Ramos (cell line): Measurements from ENCODE around the gene GTF3C5.
"Not testable (repeated sequence)": the region's sequence is repeated elsewhere in the genome, so short reads cannot be mapped to it uniquely, and the experiment has no call there.

Source experiments
- in situ Hi-C: fragments of 300-500 bp; cut with MboI; formaldehyde crosslinking; loops from one replicate; pipeline ENCODE4 v1.14.3; 2022; ENCODE audit warnings: low sequenced_read_pairs; ENCODE audit not compliant: unreplicated experiment

Gene GTF3C5

DNA sequence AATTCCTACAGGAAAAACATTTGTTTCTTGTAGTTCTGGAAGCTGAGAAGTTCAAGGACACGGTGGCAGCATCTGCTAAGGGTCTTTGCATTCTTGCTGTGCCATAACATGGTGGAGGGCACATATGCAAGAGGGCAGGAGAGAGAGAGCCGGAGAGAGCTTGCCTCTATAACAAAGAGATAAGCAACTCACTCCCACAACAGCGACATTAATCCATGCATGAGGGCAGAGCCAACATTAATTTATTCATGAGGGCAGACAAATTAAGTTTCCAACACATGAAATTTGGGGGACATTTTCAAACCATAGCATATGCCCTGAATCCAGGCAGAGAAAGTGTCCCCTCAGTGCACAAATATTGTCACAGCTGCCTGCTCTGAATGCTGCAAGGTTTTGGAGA, 4.4 kb upstream of the GTF3C5 start:
- in situ Hi-C loops = no loop called here

DNA sequence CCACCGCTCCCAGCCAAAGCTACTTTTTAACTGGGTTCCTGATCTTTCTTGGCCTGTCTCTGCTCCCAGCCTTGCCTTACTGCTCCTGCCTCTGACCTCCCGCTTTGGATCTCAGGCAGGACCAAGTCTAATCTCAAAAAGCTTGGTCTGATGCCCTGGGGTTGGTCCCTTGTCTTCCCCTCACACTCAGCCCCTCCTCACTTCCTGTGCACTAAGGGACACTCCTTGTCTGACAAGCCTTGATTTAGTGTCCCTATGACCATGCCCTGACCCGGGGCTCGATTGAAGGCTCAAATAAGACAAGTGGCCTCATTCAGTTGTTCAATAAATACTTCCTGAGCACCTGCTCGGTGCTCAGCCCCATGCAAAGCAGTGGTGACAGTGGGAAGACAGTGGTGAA, 3.7 kb upstream of the GTF3C5 start:
- in situ Hi-C loops = no loop called here

DNA sequence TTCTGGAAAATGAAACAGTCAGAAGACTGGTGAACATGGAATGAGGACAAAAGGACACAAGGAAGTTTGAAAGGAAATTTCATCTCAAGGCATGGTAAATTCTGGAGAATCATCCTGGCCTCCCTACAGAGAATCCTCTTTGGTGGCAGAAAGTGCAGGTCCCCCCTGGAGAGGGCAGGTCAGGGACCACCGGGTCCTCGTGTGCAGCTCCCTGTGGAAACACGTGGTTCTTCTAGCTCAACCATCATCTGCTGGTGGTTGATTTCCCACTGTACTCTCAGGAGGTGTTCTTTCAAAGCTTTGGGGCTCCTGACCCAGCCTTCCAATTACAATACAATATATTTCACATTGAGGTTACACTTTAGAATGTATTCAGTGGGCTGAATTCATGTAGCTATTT, 2.6 kb upstream of the GTF3C5 start:
- in situ Hi-C loops = no loop called here

DNA sequence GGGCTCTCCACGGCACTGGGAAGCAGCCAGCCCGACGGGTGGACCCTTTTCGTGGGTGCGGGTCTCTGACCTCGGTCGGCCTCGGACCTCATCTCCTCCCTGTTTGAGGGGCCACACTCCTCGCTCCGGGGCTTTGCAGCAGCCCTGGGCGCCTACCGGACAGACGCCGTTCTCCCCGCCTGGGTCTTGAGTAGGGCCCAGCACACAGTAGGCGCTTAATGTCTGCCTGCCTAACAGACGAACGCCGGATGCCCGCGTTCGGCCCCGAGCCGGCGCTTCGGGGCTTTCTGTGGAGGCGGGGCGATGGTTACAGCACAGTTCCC, 842 bp upstream of the GTF3C5 start:
- in situ Hi-C loops = no loop called here

DNA sequence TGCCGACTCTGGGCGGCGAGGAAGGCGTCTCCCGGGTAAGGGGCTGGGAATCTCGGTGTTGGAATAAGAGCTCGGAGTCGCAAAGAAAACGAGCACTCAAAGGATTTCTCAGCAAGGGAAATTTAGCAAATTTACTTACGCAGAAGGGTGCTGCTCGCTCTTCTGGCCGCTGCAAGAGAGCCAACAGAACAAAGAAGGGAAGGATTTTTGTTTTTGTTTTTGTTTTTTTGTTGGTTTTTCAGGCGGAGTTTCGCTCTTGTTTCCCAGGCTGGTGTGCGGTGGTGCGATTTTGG, 279 bp downstream of the GTF3C5 start:
- in situ Hi-C loops = no loop called here

DNA sequence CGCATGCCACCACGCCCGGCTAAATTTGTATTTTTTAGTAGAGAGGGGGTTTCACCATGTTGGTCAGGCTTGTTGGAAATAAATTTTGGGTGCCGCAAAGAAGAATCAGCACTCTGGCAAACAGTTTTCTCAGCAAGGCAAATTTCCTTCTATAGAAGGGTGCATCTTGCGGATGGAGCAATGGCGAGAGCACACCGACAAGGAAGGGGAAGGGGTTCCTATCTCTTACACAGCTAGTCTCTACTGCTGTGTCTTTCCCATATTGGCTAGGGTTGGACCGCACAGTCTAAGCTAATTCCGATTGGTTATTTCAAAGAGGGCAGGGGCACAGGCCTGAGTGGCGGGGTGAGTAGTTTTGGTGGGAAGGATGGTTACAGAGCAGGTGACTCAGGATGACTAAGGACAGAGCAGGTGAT, 707 bp downstream of the GTF3C5 start:
- in situ Hi-C loops = no loop called here

DNA sequence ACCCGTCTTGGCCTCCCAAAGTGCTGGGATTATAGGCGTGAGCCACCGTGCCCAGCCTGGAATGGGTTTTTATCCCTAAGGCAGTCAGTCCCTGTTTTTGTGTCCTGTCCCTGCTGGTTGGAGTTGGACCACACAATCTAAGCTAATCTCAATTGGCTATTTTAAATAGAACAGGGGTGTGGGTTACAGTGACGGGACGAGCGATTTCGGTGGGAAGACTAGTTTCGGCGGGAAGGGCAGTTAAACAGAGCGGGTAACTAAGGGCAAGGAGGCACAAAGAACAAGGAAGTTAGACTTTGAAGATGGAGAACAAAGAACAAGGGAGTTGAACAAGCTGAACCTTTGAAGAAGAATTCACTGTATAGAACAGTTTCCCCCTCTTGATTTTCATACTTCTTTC, 1.4 kb downstream of the GTF3C5 start:
- in situ Hi-C loops = no loop called here

DNA sequence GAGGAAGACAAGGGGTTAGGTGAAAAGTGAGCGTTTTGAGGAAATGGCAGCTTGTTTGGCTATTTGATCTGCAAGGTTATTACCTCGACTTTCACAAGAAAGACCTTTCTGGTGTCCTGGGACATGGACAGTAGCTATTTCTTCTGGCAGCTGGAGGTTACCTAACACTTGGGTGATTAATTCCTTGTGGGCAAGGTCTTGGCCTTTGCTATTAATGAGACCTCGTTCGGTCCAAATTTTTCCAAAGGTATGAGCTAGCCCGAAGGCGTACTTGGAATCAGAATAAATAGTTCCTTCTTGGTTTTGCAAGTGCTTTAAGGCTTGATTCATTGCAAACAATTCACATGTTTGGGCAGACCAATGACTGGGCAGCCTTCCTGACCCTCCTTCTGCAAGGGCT, 4.9 kb downstream of the GTF3C5 start:
- in situ Hi-C loops = no loop called here

DNA sequence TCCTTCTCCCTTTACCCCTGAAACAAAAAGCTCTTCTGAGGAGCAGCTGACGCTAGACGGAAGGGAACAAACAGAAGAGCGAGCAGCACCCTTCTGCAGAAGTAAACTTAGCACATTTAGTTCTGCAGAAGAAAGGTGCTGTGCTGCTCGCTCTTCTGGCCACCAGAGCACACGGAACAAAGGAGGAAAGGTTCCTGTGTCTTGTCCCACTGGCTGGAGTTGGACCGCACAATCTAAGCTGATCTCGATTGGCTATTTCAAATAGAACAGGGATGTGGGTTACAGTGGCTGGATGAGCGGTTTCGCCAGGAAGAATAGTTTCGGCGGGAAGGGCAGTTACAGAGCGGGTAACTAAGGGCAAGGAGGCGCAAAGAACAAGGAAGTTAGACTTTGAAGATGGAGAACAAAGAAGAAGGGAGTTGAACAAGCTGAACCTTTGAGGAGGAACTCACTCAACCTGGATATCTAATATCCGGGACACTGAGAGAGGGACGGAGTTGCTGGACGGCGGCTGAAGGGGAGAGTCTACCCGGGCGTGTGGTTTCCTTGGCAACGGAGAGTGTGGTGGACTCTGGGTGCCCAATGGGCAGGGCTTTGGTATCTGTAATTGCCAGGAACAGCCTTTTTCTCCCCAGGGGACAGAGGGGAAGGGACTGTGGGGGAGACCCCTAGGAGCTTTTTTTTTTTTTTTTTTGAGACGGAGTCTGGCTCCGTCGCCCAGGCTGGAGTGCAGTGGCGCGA, 7.1 kb downstream of the GTF3C5 start:
- in situ Hi-C loops = no loop called here

DNA sequence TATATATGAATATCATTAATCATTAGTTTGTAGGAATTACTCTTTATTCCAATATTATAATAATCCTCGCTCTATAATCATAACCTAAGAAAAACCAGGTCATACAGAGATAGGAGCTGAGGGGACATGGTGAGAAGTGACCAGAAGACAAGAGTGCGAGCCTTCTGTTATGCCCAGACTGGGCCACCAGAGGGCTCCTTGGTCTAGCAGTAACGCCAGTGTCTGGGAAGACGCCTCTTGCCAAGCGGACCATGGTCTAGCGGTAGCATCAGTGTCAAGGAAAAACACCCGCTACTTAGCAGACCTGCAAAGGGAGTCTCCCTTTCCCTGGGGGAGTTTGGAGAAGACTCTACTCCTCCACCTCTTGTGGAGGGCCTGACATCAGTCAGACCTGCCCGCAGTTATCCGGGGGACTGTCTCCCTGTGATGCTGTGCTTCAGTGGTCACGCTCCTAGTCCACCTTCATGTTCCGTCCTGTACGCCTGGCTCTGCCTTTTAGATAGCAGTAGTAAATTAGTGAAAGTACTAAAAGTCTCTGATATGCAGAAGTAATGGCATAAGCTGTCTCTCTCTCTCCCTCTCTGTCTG, 10.2 kb downstream of the GTF3C5 start:
- in situ Hi-C loops = not testable (repeated sequence)

DNA sequence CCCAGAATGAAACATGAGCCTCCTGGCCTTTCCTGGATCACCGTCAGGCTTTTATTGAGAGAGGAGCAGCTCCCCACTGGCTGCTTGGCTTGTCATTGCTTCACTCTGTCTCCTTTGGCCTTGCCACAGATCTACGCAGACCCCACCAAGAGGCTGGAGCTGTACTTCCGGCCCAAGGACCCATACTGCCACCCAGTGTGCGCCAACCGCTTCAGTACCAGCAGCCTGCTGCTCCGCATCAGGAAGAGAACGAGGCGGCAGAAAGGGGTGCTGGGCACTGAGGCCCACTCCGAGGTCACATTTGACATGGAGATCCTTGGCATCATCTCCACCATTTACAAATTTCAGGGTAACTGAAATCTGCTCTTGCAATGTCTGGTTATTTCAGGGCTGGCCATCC, 11.2 kb downstream of the GTF3C5 start:
- in situ Hi-C loops = no loop called here

DNA sequence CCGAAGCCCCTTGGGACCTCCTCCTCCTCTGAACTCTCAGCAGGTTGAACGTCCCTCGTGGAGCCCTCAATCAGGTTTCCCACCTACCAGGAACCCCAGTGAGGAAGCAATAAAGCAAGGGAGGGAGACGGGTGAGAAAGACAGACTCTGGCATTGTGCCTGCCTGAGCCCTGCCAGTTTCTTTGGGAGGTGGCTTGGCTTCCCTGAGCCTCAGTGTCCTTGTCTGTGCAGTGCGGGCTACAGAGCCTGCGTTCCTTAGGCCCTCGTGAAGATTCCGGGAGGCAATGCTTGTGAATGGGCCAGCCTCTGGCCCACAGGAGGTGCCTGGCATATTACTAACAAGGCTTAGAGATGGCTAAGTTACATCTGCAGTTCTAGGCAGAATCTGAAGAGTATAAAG, 11.9 kb downstream of the GTF3C5 start:
- in situ Hi-C loops = no loop called here

DNA sequence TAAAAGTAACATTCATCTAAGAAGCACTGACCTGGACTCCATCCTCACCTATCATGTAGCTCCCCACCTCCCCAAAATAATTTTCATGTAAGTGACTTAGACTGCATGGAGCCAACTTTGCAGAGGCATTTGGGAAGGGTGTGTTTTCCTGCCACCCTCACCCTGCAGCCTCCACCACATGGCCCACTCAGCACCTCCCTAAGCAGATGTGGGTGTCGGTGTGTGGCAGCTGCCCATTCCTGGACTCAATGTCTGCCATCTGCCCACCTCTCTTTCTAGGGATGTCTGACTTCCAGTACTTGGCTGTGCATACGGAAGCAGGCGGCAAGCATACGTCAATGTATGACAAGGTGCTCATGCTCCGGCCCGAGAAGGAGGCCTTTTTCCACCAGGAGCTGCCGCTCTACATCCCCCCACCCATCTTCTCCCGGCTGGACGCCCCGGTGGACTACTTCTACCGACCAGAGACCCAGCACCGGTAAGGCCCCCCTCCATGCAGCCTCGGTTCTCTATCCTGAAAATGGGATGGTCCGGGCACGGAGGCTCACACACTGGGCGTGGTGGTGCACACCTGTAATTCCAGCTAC, 12.7 kb downstream of the GTF3C5 start:
- in situ Hi-C loops = no loop called here

DNA sequence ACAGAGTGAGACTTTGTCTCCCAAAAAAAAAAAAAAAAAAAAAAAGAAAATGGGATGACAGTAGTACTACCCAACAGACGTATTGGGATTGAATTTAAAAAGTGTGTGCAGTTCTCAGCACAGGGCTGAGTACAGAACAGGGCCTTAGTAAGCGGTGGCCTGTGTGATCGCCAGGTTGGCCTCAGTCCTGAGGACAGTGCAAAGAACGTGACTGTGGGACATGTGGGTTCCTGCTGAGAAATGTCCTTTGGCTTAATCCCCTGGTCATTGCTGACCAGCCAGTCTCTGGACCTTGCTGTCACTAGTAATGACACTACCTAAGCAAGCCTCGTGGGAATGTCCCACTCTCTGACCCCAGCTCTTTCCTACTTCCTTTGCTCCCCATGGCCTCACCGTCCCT, 13.3 kb downstream of the GTF3C5 start:
- in situ Hi-C loops = no loop called here

DNA sequence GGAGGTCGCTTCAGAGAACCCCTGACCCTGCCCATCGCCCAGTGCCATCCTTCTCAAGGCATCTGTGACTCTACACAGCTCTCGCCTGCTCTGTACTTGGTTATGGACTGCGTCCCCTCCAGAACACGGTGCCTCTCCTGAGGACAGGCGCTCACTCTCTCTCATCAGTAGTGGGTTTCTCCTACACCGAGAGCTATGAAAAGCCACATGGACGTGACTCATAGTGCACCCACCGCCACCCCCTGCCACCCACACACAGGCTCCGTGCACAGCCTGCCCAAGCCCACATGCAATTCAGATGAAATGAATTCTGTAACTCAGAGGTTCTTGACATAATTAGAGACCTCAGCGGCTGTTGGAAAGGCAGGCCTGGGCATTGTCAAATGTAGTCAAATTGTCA, 13.9 kb downstream of the GTF3C5 start:
- in situ Hi-C loops = no loop called here

DNA sequence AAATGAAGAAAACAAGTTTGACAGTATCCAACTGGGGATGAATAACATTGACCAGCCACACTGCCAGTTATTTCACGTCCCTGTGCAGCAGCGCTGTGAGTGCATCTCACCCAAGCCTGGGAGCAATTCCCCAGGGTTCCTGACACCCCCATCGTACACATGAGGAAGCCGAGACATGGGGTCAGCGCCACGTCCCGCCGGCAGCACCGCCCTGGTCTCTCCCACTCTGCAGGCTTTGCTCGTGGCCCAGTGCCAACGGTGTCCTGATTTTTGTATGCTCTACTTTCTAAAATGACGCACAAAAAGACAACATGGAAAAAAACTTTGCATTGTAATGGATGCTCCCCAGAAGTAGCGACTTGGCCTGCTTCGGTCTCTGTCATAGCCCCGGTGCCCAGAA, 14.3 kb downstream of the GTF3C5 start:
- in situ Hi-C loops = no loop called here

DNA sequence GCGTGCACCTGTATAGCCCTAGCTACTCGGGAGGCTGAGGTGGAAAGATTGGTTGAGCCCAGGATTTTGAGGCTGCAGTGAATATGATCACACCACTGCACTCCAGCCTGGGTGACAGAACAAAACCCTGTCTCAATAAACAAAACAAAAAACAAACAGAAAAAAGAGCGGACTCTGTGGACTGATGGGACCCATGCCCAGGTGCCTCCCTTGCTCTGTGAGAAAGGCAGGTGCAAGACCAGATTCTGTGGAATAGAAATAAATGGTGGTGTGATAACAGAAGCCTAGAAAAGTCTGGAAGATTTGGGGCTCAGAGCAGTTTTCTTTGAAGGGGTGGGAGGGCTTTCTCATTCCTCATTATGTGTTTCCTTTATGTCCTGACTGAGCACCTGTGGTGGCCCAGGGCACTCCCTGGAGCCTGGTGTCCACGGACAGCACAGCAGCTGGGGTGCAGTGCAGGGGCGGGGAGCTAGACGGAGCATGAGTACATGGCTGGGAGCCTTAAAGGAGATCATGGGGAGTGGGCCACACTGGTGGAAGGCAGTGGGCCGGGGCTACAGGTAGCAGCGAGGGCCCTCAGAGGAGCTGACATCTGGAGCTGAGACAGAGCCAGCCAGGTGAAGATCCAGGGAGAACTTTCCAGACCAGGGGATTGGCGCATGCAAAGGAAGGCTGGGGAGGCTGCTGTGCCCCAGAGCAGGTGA, 15.6 kb downstream of the GTF3C5 start:
- in situ Hi-C loops = no loop called here

DNA sequence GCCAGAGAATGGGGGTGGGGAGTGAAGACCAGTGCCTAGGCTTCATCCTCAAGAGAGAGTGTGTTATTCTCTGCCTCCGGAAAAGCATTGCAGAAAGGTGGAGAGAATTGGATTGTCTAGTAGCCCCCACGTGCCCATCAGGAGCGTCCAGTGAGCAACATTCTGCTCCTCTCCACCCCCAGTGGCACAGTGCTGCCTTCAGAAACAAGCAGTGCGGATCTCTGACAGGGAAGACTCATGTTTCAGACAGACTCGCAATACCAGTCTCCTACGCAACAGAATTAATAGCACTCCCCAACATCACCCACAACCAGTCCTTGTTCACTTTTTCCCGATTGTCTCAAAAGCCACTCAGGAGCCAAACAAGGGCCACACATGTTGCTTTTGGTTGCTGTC, 16.1 kb downstream of the GTF3C5 start:
- in situ Hi-C loops = no loop called here

DNA sequence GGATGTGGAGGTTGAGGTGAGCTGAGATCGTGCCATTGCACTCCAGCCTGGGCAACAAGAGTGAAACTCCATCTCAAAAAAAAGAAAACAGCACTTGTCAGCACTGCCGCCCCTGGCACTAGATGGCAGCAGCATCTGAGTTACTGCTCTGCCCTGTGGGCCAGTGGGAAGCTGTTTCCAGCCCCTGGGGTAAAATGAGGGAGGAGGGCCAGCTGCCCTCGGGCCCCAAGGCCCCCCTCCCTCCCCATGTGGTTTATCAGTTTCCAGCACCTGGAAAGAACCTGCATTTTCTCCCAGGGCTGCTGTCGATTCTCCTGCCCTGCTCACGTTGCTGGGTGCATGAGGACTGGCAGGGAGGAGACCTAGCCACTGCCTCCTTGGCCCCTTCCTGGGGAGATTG, 17.8 kb downstream of the GTF3C5 start:
- in situ Hi-C loops = no loop called here

DNA sequence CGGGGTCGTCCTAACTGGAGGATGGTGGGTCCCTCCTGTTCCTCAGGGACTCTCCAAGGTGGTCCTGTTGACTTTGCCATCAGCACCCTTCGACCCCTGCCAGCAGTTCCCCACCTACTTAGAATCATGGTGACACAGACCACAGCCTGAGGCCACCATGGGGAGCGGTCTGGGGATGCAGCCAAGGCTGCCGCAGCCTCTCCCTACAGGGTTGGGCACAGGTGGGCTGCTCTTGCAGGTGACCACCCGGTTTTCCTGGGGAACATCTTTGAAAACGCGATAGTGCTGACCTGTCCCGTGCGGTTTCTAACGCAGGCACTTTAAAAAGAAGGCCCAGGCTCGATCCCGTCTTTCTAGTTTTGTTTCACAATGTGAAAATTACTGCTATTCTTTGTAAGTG, 18.2 kb downstream of the GTF3C5 start:
- in situ Hi-C loops = no loop called here

DNA sequence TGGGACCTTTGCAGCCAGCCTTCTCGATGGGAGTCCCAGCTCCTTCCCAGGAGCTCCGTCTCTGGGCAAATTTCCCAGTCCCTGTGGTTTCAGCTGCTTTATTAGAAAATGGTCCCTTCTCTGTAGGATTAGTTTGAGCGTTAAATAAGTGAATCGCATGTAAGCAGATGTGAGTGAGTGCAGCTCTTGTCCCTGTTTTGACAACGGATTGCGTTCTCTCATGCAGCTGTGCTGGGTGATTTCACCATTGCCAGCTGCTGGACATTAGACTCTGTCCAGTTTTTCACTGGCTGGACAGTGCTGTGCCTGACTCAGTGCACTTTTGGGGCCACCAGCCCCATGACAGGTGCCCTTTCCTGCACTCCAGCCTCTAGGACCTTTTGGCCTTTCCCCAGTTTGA, 19.3 kb downstream of the GTF3C5 start:
- in situ Hi-C loops = no loop called here

DNA sequence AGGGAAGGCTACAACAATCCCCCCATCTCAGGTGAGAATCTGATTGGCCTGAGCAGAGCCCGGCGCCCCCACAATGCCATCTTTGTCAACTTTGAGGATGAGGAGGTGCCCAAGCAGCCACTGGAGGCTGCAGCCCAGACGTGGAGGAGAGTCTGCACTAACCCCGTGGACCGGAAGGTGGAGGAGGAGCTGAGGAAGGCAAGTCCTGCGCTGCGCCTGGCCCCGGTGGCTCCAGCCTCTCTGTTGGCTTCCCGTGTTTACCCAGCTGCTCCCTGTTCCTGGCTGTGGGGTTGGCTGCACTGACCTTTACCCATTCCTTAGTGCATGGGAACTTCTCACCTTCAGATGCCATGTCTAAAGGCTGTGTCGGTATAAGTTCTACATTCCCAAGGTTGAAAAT, 20.0 kb downstream of the GTF3C5 start:
- in situ Hi-C loops = no loop called here
